MV-4-11 (cell line): ENCODE results near the gene PARP3.
A peak's percentile ranks its signal among the peaks of the same experiment; 100 is the strongest.
"Not testable (repeated sequence)": the region's sequence is repeated elsewhere in the genome, so short reads cannot be mapped to it uniquely, and the experiment has no call there.

Experiments used
- DNase-seq: peaks from one replicate; lab custom pipeline; 2025; lab: John Stamatoyannopoulos, UW

Gene PARP3

DNA sequence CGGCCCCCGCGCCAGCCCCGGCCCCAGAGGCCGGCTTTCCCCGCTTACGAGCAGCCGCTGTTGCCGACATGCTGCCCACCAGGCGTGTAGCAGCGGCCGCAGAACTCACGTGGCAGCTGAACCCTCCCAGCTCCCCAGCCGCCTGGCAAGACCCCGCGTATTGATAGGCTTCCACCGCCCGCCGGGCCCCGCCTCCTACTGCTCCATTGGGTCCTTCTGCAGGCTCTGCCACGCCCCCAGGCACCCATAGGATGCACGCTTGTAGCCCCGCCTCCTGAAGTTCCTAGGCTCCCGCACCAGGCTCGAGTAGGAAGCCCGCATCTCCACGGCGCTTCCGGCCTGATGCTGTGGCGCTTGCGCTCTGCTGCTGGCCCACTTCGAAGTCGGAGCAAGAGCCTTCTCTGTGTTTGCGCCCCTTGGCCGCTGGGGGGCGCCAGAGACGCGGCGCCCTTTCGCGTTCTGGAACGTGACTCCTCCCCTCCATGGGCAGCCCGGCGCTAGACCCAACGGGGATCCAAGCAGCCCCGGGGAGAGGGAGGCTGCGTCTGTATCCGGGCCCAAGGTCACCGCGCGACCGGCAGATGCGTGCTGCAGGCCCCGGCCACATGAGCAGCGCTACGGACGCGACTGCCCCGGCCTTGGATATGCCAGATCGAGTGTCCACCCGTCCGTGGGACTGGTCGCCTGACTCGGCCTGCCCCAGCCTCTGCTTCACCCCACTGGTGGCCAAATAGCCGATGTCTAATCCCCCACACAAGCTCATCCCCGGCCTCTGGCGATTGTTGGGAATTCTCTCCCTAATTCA, at the start of gene PARP3, which contains the start of gene RRP9:
Gene PARP3 (plus strand): TSS at position 566 of the 805 bp plus-strand sequence. CDS start 993 bp downstream, outside the sequence.
Gene RRP9 (minus strand): TSS at position 107 of the 805 bp plus-strand sequence. CDS start 37 bp downstream, at position 70.
- peak; percentile 100 for DNase-seq

DNA sequence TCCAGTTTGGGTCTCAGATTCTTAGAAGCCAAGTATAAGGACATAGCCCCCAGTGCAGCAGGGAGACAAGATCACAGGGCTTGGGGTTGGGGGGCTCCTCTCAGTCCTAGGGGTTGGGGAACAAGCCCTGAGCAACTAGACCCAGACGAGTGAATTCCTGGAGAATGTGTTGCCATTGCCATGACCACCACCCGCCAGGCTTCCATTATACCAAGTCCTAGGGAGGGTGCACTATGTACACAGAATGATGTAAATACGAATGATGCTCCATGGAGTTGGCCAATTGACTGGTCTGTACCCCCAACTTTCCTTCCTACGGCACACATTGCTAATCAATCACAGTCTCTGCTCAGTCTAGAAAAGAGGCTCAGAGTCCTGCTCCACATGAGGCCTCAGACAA, 47.8 kb upstream of the PARP3 start:
- DNase-seq, result no peak

DNA sequence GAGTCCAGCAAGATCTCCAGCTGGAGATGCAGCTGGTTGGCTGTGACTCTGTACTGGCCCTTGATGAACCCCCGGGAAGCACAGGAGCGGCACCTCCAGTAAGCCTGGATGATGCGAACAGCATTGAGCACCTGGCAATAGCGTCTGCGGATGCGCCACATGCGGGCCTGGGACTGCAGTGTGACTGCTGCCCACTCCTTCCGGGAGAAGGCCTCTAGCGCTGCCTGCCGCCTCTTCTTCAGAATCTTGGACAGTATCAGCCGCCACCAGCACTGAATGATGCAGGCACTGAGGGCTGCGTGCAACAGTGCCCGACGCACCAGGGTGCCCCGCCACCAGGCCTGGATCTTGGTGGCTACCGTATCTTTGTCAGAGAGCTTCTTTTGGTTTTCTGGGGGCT, 47.2 kb upstream of the PARP3 start:
- DNase-seq, result no peak

DNA sequence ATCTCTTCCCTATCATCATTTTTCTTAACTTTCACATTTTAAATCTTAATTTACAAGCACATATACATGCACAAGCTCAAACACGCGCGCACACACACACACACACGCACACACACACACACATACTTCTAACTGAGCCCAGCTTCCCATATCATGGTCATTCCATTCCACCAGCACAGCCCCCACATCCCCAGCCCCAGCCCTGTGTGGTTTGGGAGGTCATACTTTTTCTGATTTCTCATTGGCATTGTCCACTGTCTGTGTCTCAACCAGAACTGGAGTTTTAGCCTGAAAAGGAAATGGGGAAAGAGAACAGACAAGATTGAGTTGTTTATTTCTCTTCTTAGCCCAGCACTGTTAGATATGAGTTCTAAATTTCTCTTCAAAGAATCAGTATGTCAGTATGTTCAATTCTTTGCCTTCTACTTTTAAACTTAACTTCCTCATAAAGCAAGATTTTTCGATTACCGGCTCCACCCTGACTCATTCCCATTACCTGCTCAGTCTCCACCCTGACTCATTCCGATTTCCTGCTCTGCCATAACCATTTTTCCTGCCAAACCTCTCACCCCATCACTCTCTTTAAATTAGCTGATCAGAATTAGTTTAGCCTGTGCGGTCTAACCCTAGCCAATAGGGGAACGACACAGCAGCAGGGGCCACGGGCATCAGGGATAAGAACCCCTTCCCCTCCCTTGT, 45.4 kb upstream of the PARP3 start:
- DNase-seq, result no peak

- DNase-seq, result no peak
These were observed 44.8 kb upstream of the PARP3 start for GRCh38 chr3:51897391-51897790.

- DNase-seq, result not testable (repeated sequence)
These were observed 42.1 kb upstream of the PARP3 start for GRCh38 chr3:51900043-51900442.

DNA sequence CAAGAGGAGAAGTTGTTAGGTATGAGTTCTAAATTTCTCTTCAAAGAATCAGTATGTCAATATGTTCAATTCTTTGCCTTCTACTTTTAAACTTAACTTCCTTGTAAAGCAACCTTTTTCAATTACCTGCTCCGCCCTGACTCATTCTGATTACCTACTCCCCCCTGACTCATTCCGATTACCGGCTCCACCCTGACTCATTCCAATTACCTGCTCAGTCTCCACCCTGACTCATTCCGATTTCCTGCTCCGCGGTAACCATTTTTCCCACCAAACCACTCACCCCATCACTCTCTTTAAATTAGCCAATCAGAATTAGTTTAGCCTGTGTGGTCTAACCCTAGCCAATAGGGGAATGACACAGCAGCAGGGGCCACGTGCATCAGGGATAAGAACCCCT, 39.8 kb upstream of the PARP3 start:
- DNase-seq, result not testable (repeated sequence)

GRCh38 chr3:51904034-51904823, 37.9 kb upstream of the PARP3 start:
- DNase-seq, result no peak

DNA sequence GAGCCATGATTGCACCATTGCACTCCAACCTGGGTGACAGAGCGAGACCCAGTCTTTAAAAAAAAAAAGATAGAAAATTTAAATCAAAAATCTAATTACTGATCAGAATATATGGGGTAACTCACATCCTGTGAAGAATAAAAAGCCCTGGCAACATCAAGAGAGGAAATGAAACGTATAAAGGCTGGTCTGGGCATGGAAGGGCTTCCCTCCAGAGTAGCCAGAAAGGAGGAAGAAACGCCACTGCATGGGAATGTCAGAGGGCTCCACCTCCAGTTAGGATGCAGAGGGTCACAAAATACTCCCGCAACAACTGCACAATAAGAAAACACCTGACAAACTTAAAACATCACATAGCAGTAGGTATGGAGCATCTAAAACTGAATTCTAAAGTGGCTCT, 34.1 kb upstream of the PARP3 start:
- DNase-seq, result no peak

DNA sequence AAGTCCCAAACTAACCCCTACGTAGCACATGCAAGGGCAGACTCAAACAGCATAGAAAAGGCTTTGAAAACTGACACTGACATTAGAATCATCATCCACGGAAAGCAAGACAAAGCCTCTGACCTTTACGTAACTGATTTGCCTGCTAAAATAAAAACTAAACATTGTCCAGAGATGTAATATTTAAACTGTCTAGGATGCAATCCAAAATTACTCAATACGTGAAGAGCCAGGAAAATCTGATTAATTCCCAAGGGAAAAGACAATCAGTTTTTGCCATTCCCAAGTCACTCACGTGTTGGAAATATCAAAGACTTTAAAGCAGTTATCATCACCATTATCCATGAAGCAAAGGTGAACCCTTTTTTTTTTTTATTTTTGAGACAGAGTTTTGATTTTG, 25.7 kb upstream of the PARP3 start:
- DNase-seq, result no peak

DNA sequence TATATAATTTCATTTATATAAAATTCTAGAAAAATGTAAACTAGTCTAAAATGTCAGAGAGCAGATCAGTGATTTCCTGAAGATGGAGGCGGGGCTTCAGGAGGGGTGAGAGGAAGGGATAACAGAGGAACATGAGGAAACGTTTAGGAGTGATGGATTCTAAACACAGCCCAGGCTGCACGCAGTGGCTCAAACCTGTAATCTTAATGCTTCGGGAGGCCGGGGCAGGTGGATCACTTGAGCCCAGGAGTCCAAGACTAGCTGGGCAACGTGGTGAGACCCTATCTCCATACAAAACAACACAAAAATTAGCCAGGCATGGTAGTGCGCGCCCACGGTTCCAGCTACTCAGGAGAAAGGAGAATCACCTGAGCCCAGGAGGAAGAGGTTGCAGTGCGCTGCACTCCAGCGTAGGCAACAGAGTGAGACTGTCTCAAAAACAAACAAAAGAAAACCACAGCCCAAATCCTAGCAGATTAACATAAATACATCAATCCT, 21.0 kb upstream of the PARP3 start:
- no peak for DNase-seq

- no peak for DNase-seq
These were observed 14.8 kb upstream of the PARP3 start for GRCh38 chr3:51927061-51927977.

DNA sequence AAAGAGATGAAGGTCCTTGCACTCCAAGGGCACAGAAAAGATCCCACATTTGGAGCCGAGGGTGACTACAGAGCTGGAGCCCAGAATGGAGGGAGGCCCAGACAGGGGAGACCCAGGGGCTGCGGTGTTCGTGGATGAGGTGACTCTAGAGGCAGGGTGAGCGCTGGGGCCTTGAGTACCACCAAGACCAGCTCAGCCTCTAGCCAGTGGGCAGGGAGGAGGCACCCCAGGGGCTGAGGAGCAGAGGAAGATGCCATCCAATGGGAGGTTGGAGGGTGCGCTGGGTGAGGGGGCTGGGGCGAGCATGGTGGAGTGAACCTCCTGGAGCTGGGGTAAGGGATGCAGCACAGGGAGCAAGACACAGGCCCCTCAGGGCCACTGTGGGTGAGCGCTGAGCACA, 13.7 kb upstream of the PARP3 start:
- DNase-seq, result no peak

DNA sequence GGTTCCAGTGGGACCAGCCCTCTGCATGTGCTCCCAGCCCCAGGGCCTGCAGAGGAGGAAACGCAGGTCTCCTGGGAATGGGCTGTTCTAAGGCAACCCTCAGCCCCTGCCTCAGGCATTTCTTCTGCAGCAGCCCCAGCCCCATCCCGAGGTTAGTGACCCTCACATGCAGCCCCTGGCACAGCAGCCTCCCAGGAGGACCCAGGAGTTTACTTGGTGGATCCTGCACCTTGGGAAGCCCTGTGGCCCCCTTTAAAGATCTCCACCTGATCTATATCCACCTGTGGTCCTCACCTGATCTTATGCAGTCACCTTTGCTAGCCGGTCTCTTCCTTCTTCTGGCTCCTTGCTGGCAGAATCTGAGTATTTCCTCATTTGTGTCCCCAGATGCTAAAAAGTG, 13.2 kb upstream of the PARP3 start:
- DNase-seq, result not testable (repeated sequence)

GRCh38 chr3:51929420-51930003, 12.7 kb upstream of the PARP3 start:
- DNase-seq, result no peak

- no peak for DNase-seq
These were observed 11.7 kb upstream of the PARP3 start for GRCh38 chr3:51930439-51930838.

GRCh38 chr3:51931756-51932155, 10.4 kb upstream of the PARP3 start:
- no peak for DNase-seq

GRCh38 chr3:51932471-51933370, 9.4 kb upstream of the PARP3 start:
- no peak for DNase-seq

GRCh38 chr3:51933471-51934138, 8.6 kb upstream of the PARP3 start:
- DNase-seq, result no peak
